GM10266 (cell line): Measurements from ENCODE around the gene PTHLH.
A peak's percentile ranks its signal among the peaks of the same experiment; 100 is the strongest.

Experiments used
- DNase-seq: peaks from one replicate; pipeline ENCODE4 v3.0.0; 2012; ENCODE audit errors: extremely low spot score
- TF ChIP-seq, protein P1 (sequence below): IDR thresholded peaks from 2 replicates; pipeline ENCODE4 v1.5.1; 2012; ENCODE audit warnings: mild to moderate bottlenecking, low read depth; ENCODE audit not compliant: control insufficient read depth, insufficient read depth; ENCODE audit errors: missing control alignments

The PTHLH gene

GRCh38 chr12:27946421-27946820 is 26.1 kb downstream of the PTHLH start:
- DNase-seq: no peak
- TF ChIP-seq, protein P1, sequence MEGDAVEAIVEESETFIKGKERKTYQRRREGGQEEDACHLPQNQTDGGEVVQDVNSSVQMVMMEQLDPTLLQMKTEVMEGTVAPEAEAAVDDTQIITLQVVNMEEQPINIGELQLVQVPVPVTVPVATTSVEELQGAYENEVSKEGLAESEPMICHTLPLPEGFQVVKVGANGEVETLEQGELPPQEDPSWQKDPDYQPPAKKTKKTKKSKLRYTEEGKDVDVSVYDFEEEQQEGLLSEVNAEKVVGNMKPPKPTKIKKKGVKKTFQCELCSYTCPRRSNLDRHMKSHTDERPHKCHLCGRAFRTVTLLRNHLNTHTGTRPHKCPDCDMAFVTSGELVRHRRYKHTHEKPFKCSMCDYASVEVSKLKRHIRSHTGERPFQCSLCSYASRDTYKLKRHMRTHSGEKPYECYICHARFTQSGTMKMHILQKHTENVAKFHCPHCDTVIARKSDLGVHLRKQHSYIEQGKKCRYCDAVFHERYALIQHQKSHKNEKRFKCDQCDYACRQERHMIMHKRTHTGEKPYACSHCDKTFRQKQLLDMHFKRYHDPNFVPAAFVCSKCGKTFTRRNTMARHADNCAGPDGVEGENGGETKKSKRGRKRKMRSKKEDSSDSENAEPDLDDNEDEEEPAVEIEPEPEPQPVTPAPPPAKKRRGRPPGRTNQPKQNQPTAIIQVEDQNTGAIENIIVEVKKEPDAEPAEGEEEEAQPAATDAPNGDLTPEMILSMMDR: no peak

- TF ChIP-seq, protein P1: peak; percentile 94
- DNase-seq: peak; percentile 61
These were observed 31.7 kb downstream of the PTHLH start for GRCh38 chr12:27940756-27941402.

GRCh38 chr12:27940245-27940644 is 32.3 kb downstream of the PTHLH start:
- TF ChIP-seq, protein P1: no peak
- no peak for DNase-seq

DNA sequence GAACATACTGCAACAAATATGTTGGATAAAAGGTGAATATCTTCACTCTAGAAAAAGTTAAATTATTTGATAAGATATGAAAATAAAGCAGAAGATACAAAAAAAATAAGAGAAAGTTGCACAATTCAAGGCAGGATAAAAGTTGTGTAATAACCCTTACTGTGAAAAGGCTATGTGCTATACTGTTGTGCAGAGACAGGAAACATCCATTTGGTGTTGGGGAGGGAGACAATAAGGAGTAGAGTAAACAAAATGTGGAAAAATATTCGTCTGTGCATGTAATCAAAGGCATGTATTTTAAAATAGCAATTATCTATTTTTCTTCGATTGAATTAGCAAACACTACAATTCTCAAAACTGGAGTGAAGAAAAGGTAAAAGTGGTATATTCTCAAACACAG is 34.8 kb downstream of the PTHLH start:
- no peak for DNase-seq
- TF ChIP-seq, protein P1: no peak

DNA sequence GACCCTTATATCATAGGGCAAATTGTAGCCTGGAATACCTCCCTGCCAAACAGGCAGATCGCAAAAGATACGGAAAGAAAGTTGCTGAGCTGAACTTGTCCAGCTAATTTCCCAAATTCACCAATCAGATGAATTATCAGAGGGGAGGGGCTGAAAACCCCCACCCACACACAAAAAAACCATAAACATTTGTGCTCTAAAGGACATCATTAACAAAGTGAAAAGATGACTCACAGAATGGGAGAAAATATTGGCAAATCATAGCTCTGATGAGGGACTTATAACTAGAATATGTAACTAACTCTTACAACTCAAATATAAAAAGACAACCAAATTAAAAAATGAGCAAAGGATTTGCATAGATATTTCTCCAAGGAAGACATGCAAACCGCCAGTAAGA is 36.3 kb downstream of the PTHLH start:
- TF ChIP-seq, protein P1: no peak
- DNase-seq: no peak

DNA sequence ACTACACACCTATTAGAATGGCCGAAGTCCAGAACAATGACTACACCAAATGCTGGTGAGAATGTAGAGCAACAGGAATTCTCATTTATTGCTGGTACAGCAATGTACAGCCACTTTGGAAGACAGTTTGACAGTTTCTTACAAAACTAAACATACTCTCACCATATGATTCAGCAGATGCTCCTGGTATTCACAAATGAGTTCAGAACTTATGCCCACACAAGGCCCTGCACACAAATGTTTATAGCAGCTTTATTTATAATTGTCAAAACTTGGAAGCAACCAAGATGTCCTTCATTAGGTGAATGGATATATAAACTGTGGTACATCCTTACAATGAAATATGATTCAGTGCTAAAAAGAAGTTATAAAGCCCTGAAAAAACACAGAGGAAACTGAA is 38.3 kb downstream of the PTHLH start:
- TF ChIP-seq, protein P1: no peak
- no peak for DNase-seq

- no peak for DNase-seq
- TF ChIP-seq, protein P1: no peak
These were observed 41.1 kb downstream of the PTHLH start for GRCh38 chr12:27931390-27931789.
